ENCODE data around the gene ADCK1.
"Not testable (repeated sequence)": the region's sequence is repeated elsewhere in the genome, so short reads cannot be mapped to it uniquely, and the experiment has no call there.

DNA sequence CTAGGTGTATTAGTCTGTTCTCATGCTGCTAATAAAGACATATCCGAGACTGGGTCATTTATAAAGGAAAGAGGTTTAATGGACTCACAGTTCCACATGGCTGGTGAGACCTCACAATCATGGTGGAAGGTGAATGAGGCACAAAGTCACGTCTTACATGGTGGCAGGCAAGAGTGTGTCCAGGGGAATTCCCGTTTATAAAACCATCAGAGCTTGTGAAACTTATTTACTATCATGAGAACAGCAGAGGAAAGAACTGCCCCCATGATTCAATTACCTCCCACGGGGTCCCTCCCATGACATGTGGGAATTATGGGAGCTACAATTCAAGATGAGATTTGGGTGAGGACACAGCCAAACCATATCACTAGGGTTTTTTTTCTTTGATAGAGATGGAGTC, 25.9 kb upstream of the ADCK1 start:
- TF ChIP-seq POLR2A, CTCF, EP300 (IDR thresholded peaks at IDR 0.05): not testable (repeated sequence)
